ENCODE measurements around the gene PEDS1. TPM values are rescaled to one million over a fixed set of nuclear protein-coding genes. Genes with fewer than 3 reads are reported as not detected.

The PEDS1 gene
- total and polyA plus RNA-seq, 2 of the 13 experiments (the other 11 are each of a cell fraction or from before 2014, with no cell fraction given), result 30.5 to 93.9 TPM

DNA sequence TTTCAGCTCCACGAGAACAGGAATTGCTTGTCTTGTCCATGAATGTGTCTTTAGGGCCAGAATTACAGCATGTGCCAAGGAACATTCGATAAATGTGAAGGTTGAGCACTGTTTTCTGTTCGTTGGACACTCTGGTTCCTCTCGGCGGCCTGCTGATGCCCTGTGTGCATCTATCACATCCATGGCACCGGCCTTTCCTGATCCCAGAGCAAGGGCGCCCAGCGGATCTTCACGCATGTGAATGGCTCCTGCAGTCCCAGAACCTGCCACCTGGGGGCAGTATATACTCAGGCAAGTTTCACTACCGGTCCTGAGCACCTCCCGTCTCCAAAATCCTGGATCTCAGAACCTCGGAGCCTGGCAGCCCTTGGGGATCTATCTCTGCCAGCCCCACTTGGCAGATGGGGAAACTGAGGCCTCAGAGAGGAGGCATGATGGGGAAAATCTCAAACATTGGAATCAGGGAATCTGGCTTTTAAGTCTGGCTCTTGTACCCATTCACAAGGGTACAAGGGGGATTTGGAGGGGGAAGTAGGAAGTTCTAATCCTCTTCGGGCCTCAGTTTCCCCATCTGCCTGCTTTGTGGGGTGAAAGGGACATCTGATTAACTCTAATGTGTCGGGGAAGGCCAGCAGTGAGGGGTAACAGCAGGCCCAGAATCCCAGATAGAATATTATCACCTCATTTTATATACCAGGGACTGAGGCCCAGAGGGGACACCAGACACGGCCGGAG is 32.8 kb upstream of the PEDS1 start (continued):
- TF ChIP-seq ELF1 (CRISPR knock-in tag; IDR thresholded peaks at IDR 0.05) (peak; percentile 65; the same call in 1 of the 2 replicates), ATRX (CRISPR knock-in tag; IDR thresholded peaks at IDR 0.05; ENCODE audit: borderline replicate concordance) (no peak; the same call in 1 of the 2 replicates), PHF20 (CRISPR knock-in tag; IDR thresholded peaks at IDR 0.05) (no peak), YEATS2 (CRISPR knock-in tag; IDR thresholded peaks at IDR 0.05; ENCODE audit: borderline replicate concordance) (peak; percentile 57; the same call in 1 of the 2 replicates), HMGA1 (CRISPR knock-in tag; conservative IDR thresholded peaks at IDR 0.05) (no peak), TSC22D2 (CRISPR knock-in tag; IDR thresholded peaks at IDR 0.05; ENCODE audit: borderline replicate concordance) (peak; percentile 88; the same call in 1 of the 2 replicates), RNF2 (conservative IDR thresholded peaks at IDR 0.05; ENCODE audit: low read depth) (no peak), RFXANK (CRISPR knock-in tag; IDR thresholded peaks at IDR 0.05) (0 out of 2 replicates have a peak, but pooled peaks have one; percentile 76), ZNF570 (CRISPR knock-in tag; IDR thresholded peaks at IDR 0.05; ENCODE audit: borderline replicate concordance) (no peak), TBX2 (CRISPR knock-in tag; IDR thresholded peaks at IDR 0.05; ENCODE audit: borderline replicate concordance) (peak; percentile 61; the same call in 1 of the 2 replicates), LCORL (IDR thresholded peaks at IDR 0.05) (no peak), LCORL (CRISPR knock-in tag; IDR thresholded peaks at IDR 0.05) (peak; percentile 90), MIXL1 (CRISPR knock-in tag; IDR thresholded peaks at IDR 0.05) (no peak), ZSCAN20 (CRISPR knock-in tag; IDR thresholded peaks at IDR 0.05; ENCODE audit: borderline replicate concordance) (peak; percentile 84; the same call in 1 of the 2 replicates), NCOA5 (CRISPR knock-in tag; IDR thresholded peaks at IDR 0.05) (no peak), TEAD3 (CRISPR knock-in tag; optimal IDR thresholded peaks at IDR 0.05; ENCODE audit: borderline replicate concordance) (peak; percentile 82), ZNF761 (CRISPR knock-in tag; conservative IDR thresholded peaks at IDR 0.05) (no peak), PCBP1 (IDR thresholded peaks at IDR 0.05; ENCODE audit: borderline replicate concordance, low read depth, low read length) (no peak), ZSCAN29 (CRISPR knock-in tag; conservative IDR thresholded peaks at IDR 0.05) (0 out of 2 replicates have a peak, but pooled peaks have one; percentile 57), RCOR2 (CRISPR knock-in tag; IDR thresholded peaks at IDR 0.05) (peak; percentile 63; the same call in 1 of the 2 replicates), BRD4 (CRISPR knock-in tag; IDR thresholded peaks at IDR 0.05) (peak; percentile 44)
- TF ChIP-seq, protein P1, sequence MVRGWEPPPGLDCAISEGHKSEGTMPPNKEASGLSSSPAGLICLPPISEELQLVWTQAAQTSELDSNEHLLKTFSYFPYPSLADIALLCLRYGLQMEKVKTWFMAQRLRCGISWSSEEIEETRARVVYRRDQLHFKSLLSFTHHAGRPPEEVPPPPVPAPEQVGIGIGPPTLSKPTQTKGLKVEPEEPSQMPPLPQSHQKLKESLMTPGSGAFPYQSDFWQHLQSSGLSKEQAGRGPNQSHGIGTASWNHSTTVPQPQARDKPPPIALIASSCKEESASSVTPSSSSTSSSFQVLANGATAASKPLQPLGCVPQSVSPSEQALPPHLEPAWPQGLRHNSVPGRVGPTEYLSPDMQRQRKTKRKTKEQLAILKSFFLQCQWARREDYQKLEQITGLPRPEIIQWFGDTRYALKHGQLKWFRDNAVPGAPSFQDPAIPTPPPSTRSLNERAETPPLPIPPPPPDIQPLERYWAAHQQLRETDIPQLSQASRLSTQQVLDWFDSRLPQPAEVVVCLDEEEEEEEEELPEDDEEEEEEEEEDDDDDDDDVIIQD (CRISPR knock-in tag; IDR thresholded peaks at IDR 0.05; ENCODE audit: low read depth), result 0 out of 2 replicates have a peak, but pooled peaks have one; percentile 31
- TF ChIP-seq, protein P2, sequence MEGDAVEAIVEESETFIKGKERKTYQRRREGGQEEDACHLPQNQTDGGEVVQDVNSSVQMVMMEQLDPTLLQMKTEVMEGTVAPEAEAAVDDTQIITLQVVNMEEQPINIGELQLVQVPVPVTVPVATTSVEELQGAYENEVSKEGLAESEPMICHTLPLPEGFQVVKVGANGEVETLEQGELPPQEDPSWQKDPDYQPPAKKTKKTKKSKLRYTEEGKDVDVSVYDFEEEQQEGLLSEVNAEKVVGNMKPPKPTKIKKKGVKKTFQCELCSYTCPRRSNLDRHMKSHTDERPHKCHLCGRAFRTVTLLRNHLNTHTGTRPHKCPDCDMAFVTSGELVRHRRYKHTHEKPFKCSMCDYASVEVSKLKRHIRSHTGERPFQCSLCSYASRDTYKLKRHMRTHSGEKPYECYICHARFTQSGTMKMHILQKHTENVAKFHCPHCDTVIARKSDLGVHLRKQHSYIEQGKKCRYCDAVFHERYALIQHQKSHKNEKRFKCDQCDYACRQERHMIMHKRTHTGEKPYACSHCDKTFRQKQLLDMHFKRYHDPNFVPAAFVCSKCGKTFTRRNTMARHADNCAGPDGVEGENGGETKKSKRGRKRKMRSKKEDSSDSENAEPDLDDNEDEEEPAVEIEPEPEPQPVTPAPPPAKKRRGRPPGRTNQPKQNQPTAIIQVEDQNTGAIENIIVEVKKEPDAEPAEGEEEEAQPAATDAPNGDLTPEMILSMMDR (CRISPR knock-in tag; IDR thresholded peaks at IDR 0.05), result peak; percentile 100
- TF ChIP-seq, protein P3, sequence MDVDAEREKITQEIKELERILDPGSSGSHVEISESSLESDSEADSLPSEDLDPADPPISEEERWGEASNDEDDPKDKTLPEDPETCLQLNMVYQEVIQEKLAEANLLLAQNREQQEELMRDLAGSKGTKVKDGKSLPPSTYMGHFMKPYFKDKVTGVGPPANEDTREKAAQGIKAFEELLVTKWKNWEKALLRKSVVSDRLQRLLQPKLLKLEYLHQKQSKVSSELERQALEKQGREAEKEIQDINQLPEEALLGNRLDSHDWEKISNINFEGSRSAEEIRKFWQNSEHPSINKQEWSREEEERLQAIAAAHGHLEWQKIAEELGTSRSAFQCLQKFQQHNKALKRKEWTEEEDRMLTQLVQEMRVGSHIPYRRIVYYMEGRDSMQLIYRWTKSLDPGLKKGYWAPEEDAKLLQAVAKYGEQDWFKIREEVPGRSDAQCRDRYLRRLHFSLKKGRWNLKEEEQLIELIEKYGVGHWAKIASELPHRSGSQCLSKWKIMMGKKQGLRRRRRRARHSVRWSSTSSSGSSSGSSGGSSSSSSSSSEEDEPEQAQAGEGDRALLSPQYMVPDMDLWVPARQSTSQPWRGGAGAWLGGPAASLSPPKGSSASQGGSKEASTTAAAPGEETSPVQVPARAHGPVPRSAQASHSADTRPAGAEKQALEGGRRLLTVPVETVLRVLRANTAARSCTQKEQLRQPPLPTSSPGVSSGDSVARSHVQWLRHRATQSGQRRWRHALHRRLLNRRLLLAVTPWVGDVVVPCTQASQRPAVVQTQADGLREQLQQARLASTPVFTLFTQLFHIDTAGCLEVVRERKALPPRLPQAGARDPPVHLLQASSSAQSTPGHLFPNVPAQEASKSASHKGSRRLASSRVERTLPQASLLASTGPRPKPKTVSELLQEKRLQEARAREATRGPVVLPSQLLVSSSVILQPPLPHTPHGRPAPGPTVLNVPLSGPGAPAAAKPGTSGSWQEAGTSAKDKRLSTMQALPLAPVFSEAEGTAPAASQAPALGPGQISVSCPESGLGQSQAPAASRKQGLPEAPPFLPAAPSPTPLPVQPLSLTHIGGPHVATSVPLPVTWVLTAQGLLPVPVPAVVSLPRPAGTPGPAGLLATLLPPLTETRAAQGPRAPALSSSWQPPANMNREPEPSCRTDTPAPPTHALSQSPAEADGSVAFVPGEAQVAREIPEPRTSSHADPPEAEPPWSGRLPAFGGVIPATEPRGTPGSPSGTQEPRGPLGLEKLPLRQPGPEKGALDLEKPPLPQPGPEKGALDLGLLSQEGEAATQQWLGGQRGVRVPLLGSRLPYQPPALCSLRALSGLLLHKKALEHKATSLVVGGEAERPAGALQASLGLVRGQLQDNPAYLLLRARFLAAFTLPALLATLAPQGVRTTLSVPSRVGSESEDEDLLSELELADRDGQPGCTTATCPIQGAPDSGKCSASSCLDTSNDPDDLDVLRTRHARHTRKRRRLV (CRISPR knock-in tag; IDR thresholded peaks at IDR 0.05), result no peak

All from HepG2 (cell line).